ENCODE data around the gene KLC1. TPM values are rescaled to one million over a fixed set of nuclear protein-coding genes. Genes with fewer than 3 reads are reported as not detected.

The KLC1 gene
- total RNA-seq, 1 donor from 2014 or later: 178 TPM

- Mint-ChIP-seq H3K4me1 (ENCODE audit: low read depth) (peaks cover 5% of the 10 kb centered on the region), H3K36me3 (ENCODE audit: insufficient read depth) (peaks cover 5% of the 10 kb centered on the region), H3K27me3 (no peaks in the 10 kb centered on the region), H3K27ac (no peak overlapping the region), H3K9me3 (ENCODE audit: low read depth) (no peaks in the 10 kb centered on the region), H3K4me3 (ENCODE audit: low read depth) (no peak overlapping the region)
- TF ChIP-seq, protein P1, sequence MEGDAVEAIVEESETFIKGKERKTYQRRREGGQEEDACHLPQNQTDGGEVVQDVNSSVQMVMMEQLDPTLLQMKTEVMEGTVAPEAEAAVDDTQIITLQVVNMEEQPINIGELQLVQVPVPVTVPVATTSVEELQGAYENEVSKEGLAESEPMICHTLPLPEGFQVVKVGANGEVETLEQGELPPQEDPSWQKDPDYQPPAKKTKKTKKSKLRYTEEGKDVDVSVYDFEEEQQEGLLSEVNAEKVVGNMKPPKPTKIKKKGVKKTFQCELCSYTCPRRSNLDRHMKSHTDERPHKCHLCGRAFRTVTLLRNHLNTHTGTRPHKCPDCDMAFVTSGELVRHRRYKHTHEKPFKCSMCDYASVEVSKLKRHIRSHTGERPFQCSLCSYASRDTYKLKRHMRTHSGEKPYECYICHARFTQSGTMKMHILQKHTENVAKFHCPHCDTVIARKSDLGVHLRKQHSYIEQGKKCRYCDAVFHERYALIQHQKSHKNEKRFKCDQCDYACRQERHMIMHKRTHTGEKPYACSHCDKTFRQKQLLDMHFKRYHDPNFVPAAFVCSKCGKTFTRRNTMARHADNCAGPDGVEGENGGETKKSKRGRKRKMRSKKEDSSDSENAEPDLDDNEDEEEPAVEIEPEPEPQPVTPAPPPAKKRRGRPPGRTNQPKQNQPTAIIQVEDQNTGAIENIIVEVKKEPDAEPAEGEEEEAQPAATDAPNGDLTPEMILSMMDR (IDR thresholded peaks at IDR 0.05; ENCODE audit: unreplicated experiment): no peak
- no peak for DNase-seq (ENCODE audit: low spot score, unreplicated experiment)
These were observed 65.6 kb downstream of the KLC1 start for GRCh38 chr14:103694572-103695026.

- H3K4me3 Mint-ChIP-seq (ENCODE audit: low read depth): no peak overlapping the region
- H3K27ac Mint-ChIP-seq: peak overlapping the region; percentile 87
- H3K36me3 Mint-ChIP-seq (ENCODE audit: insufficient read depth): peaks cover 4% of the 10 kb centered on the region
- no peak for DNase-seq (ENCODE audit: low spot score, unreplicated experiment)
- H3K9me3 Mint-ChIP-seq (ENCODE audit: low read depth): no peaks in the 10 kb centered on the region
- no peaks in the 10 kb centered on the region for H3K27me3 Mint-ChIP-seq
- TF ChIP-seq, protein P1 (IDR thresholded peaks at IDR 0.05; ENCODE audit: unreplicated experiment): no peak
- peaks cover 5% of the 10 kb centered on the region for H3K4me1 Mint-ChIP-seq (ENCODE audit: low read depth)
These were observed 66.5 kb downstream of the KLC1 start for GRCh38 chr14:103695296-103696069.

DNA sequence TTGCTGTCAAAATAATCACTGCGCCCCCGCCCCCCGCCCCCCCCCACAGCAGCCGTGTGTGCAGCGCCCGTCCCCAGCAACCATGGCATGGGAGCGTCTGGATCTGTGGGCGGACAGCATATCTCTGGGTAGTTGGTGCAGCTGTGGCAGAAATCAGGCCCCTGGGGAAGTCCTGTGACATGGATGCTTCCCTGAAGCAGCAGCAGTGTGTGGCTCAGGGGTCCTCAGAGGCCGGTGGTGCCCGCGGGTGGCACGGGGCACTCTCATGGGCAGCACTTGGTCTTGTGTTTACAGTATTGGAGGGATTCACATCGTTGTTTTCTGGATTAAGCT, 67.0 kb downstream of the KLC1 start:
- no peak for DNase-seq (ENCODE audit: low spot score, unreplicated experiment)
- Mint-ChIP-seq H3K9me3 (ENCODE audit: low read depth) (no peaks in the 10 kb centered on the region), H3K4me3 (ENCODE audit: low read depth) (no peak overlapping the region)

GRCh38 chr14:103696466-103697071, 67.6 kb downstream of the KLC1 start:
- TF ChIP-seq, protein P1 (IDR thresholded peaks at IDR 0.05; ENCODE audit: unreplicated experiment): no peak
- H3K27me3 Mint-ChIP-seq: no peaks in the 10 kb centered on the region
- no peak overlapping the region for H3K4me3 Mint-ChIP-seq (ENCODE audit: low read depth)
- H3K4me1 Mint-ChIP-seq (ENCODE audit: low read depth): peaks cover 5% of the 10 kb centered on the region
- no peaks in the 10 kb centered on the region for H3K9me3 Mint-ChIP-seq (ENCODE audit: low read depth)
- peak overlapping the region; percentile 87 for H3K27ac Mint-ChIP-seq
- peaks cover 4% of the 10 kb centered on the region for H3K36me3 Mint-ChIP-seq (ENCODE audit: insufficient read depth)
- no peak for DNase-seq (ENCODE audit: low spot score, unreplicated experiment)

More for the DNA sequence above, 67.0 kb downstream of the KLC1 start:
- no peaks in the 10 kb centered on the region for H3K27me3 Mint-ChIP-seq
- H3K4me1 Mint-ChIP-seq (ENCODE audit: low read depth): peaks cover 5% of the 10 kb centered on the region
- H3K27ac Mint-ChIP-seq: peak overlapping the region; percentile 87
- TF ChIP-seq, protein P1 (IDR thresholded peaks at IDR 0.05; ENCODE audit: unreplicated experiment): no peak
- peaks cover 4% of the 10 kb centered on the region for H3K36me3 Mint-ChIP-seq (ENCODE audit: insufficient read depth)

DNA sequence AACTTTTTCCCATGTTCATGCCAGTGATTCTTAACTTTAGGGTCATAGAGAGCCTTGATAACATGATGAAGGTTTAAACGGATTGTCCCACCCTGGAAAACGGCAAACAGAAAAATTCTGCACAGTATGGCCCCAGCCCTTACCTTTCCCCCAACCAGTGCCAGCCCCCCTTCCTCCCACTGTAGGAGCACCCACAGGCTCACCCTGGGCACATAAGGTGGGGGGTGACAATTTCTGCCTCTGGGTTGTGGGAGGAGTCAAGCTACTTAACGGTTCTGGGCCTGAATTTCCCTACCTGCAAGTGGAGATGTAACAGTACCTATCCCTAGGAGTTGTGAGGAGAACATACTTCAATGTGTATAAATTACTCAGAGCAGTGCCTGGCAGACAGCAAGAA, 68.2 kb downstream of the KLC1 start:
- peaks cover 4% of the 10 kb centered on the region for H3K36me3 Mint-ChIP-seq (ENCODE audit: insufficient read depth)
- H3K4me1 Mint-ChIP-seq (ENCODE audit: low read depth): peaks cover 5% of the 10 kb centered on the region
- H3K4me3 Mint-ChIP-seq (ENCODE audit: low read depth): no peak overlapping the region
- no peak for DNase-seq (ENCODE audit: low spot score, unreplicated experiment)
- no peaks in the 10 kb centered on the region for H3K27me3 Mint-ChIP-seq
- H3K9me3 Mint-ChIP-seq (ENCODE audit: low read depth): no peaks in the 10 kb centered on the region
- TF ChIP-seq, protein P1 (IDR thresholded peaks at IDR 0.05; ENCODE audit: unreplicated experiment): no peak
- peak overlapping the region; percentile 37 for H3K27ac Mint-ChIP-seq

Measured in progenitor cell of endocrine pancreas (in vitro differentiated cells).